GM12864 (cell line): ENCODE results near the gene POGZ.
"Not testable (repeated sequence)": the region's sequence is repeated elsewhere in the genome, so short reads cannot be mapped to it uniquely, and the experiment has no call there.

Experiments used
- DNase-seq: peaks from one replicate; pipeline ENCODE4 v3.0.0-alpha.2; 2011; ENCODE audit warnings: low read depth
- H3K4me3 ChIP-seq: 2 replicates; pipeline ENCODE4 v1.5.1; 2011; ENCODE audit warnings: mild to moderate bottlenecking, low read depth, low read length, control low read depth
- CTCF ChIP-seq: IDR thresholded peaks from 2 replicates; pipeline ENCODE4 v1.5.1; 2011; ENCODE audit warnings: low read depth, mild to moderate bottlenecking, moderate library complexity, low read length, control low read depth, inconsistent platforms; ENCODE audit errors: missing control alignments

Gene POGZ

GRCh38 chr1:151403612-151404011, 55.7 kb downstream of the POGZ start:
- H3K4me3 ChIP-seq, result no peak overlapping the region
- DNase-seq, result no peak
- TF ChIP-seq CTCF, result no peak

- H3K4me3 ChIP-seq, result no peak overlapping the region
- no peak for TF ChIP-seq CTCF
- no peak for DNase-seq
Measured at GRCh38 chr1:151402764-151403163, 56.5 kb downstream of the POGZ start.

GRCh38 chr1:151401860-151402259, 57.4 kb downstream of the POGZ start:
- TF ChIP-seq CTCF, result no peak
- no peak overlapping the region for H3K4me3 ChIP-seq
- no peak for DNase-seq

GRCh38 chr1:151401125-151401788, 58.0 kb downstream of the POGZ start:
- DNase-seq, result no peak
- H3K4me3 ChIP-seq, result no peak overlapping the region
- no peak for TF ChIP-seq CTCF

GRCh38 chr1:151399324-151400171, 59.7 kb downstream of the POGZ start, which contains the start of gene PSMB4:
TSS of gene PSMB4 (plus strand) at chr1:151399573. CDS start at chr1:151399588, 15 bp downstream.
- TF ChIP-seq CTCF, result peak; percentile 46
- H3K4me3 ChIP-seq, result peak within 1 kb of the TSS; percentile 73
- DNase-seq, result peak; percentile 89

- not testable (repeated sequence) for H3K4me3 ChIP-seq
Measured at GRCh38 chr1:151396265-151396664, 63.0 kb downstream of the POGZ start.

GRCh38 chr1:151393583-151393982, 65.7 kb downstream of the POGZ start:
- H3K4me3 ChIP-seq, result no peak overlapping the region
- no peak for DNase-seq
- no peak for TF ChIP-seq CTCF

More at GRCh38 chr1:151396265-151396664, 63.0 kb downstream of the POGZ start:
- DNase-seq, result not testable (repeated sequence)
